Tibial nerve (tissue), 4 donors: ENCODE measurements around the gene ARL4D. TPM values are rescaled to one million over a fixed set of nuclear protein-coding genes. Genes with fewer than 3 reads are reported as not detected.

Source experiments
- DNase-seq, 2 donors: peaks; one replicate each; pipeline ENCODE4 v3.0.0-alpha.2; 2019; ENCODE audit warnings: low spot score in 2 of 2
- H3K27ac ChIP-seq, 4 donors: fragments of 200-600 bp; sonication (generic) in 3 of 4; one replicate each; pipeline ENCODE4 v1.5.1; 2017 to 2019; ENCODE audit warnings: mild to moderate bottlenecking in 1 of 4
- H3K27me3 ChIP-seq, 2 donors: fragments of 200-600 bp; sonication (generic) in 1 of 2; one replicate each; pipeline versions ENCODE4 v1.5.1 to v1.6.0; 2017 to 2019
- H3K36me3 ChIP-seq, 3 donors: fragments of 200-600 bp; sonication (generic); one replicate each; pipeline ENCODE4 v1.5.1; 2018 to 2019
- H3K4me1 ChIP-seq, 4 donors: fragments of 200-600 bp; sonication (generic) in 3 of 4; one replicate each; pipeline ENCODE4 v1.5.1; 2017 to 2019
- H3K4me3 ChIP-seq, 4 donors: fragments of 200-600 bp; sonication (generic) in 3 of 4; one replicate each; pipeline ENCODE4 v1.5.1; 2017 to 2019; ENCODE audit warnings: mild to moderate bottlenecking in 1 of 4, moderate library complexity in 1 of 4
- H3K9me3 ChIP-seq, 4 donors: fragments of 200-600 bp; sonication (generic) in 3 of 4; one replicate each; pipeline ENCODE4 v1.5.1; 2017 to 2019
- EP300 ChIP-seq, 2 donors: sonication (generic); formaldehyde crosslinking; IDR thresholded peaks; one replicate each; pipeline ENCODE4 v1.6.1; 2017; ENCODE audit warnings: antibody characterized with exemption in 2 of 2, mild to moderate bottlenecking in 1 of 2
- POLR2A ChIP-seq, 2 donors: fragments of 450-650 bp; IDR thresholded peaks; one replicate each; pipeline ENCODE4 v1.6.1; 2017; ENCODE audit warnings: antibody characterized with exemption in 2 of 2, mild to moderate bottlenecking in 2 of 2, moderate library complexity in 2 of 2
- WGBS, 2 donors: methylation state at CpG; one replicate each; pipeline ENCODE4 v1.1.5; 2018; 5-methylcytosine and 5-hydroxymethylcytosine counted together
- total RNA-seq, 4 donors: library from RNA; depleted of rRNA; stranded (reverse); fragments of >200 nt; gene quantifications; one replicate each; pipeline ENCODE4 v1.1.0, GENCODE V29; 2016
- TF ChIP-seq, protein P1 (sequence below), 5 experiments: fragments of 200-600 bp in 3 of 5; fragments of 450-650 bp in 2 of 5; sonication (generic) in 3 of 5; IDR thresholded peaks; one replicate each; pipeline ENCODE4 v1.5.1; 2016 to 2019; ENCODE audit warnings: antibody characterized with exemption in 5 of 5, mild to moderate bottlenecking in 3 of 5, moderate library complexity in 2 of 5

ARL4D gene
- total RNA-seq, 4 donors from 2014 or later: 27.9 to 65.8 (median 53.0) TPM

DNA sequence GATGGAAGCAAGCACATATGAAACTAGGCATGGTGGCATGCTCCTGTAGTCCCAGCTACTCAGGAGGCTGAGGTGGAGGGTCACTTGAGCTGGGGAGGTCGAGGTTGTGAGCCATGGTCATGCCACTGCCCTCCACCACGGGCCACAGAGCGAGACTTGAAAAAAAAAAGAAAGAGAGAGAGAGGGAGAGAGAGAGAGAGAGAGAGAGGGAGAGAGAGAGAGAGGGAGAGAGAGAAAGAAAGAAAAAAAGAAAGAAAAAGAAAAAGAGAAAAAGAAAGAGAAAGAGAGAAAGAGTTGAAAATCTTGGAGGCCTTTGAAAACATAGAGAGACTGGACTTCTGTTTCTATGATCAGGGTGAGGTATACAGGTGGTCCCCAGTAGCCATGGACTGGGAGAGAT, 15.4 kb upstream of the ARL4D start:
- 87 to 88% methylated on average over 3 of the region's 3 CpGs for WGBS, 2 donors

DNA sequence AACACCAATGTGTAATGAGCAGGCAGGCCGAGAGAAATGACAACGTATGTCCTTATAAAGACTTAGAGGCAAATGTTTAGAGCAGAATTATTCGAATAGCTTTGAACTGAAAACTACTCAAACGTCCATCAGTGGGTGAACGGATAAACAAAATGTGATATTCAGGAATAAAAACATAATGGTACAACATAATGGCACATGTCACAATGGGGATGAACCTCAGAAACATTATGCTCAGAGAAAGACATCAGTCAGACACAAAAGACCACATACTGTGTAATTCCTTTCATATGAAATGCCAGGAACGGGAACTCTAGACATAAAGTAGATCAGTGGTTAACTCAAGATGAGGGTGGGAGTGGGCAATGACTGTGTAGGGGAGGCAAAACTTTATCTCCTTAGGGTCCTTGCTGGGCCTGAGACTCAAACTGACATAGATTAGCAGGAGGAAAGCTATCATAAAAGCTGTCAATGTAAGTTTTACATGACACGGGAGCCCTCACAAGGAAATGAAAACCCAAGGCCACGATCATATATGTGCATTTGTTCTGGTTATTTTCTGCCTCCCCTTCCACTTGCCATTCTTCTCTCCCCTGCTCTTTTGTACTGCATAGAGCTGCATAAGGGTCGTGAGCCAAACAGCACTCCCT, 14.8 kb upstream of the ARL4D start:
- Histone ChIP-seq H3K27ac (no peak overlapping the region), H3K4me3 (no peak overlapping the region), H3K27me3 (no peaks in the 10 kb centered on the region), H3K9me3 (peaks cover 0 to 11% (median 0%) of the 10 kb centered on the region in 4 donors), H3K4me1 (peaks cover 0 to 19% (median 3%) of the 10 kb centered on the region in 4 donors), H3K36me3 (no peaks in the 10 kb centered on the region)
- WGBS, 2 donors: 55 to 56% methylated on average over 9 of the region's 9 CpGs
- TF ChIP-seq POLR2A (IDR thresholded peaks at IDR 0.05) (no peak), EP300 (IDR thresholded peaks at IDR 0.05) (no peak)
- TF ChIP-seq, protein P1, sequence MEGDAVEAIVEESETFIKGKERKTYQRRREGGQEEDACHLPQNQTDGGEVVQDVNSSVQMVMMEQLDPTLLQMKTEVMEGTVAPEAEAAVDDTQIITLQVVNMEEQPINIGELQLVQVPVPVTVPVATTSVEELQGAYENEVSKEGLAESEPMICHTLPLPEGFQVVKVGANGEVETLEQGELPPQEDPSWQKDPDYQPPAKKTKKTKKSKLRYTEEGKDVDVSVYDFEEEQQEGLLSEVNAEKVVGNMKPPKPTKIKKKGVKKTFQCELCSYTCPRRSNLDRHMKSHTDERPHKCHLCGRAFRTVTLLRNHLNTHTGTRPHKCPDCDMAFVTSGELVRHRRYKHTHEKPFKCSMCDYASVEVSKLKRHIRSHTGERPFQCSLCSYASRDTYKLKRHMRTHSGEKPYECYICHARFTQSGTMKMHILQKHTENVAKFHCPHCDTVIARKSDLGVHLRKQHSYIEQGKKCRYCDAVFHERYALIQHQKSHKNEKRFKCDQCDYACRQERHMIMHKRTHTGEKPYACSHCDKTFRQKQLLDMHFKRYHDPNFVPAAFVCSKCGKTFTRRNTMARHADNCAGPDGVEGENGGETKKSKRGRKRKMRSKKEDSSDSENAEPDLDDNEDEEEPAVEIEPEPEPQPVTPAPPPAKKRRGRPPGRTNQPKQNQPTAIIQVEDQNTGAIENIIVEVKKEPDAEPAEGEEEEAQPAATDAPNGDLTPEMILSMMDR (IDR thresholded peaks at IDR 0.05): no peak
- DNase-seq: no peak

More for the DNA sequence above, 15.4 kb upstream of the ARL4D start:
- H3K9me3 ChIP-seq: peaks cover 0 to 11% (median 0%) of the 10 kb centered on the region in 4 donors
- DNase-seq: no peak
- H3K27me3 ChIP-seq: no peaks in the 10 kb centered on the region
- H3K4me3 ChIP-seq: no peak overlapping the region
- TF ChIP-seq, protein P1 (IDR thresholded peaks at IDR 0.05): no peak
- TF ChIP-seq POLR2A (IDR thresholded peaks at IDR 0.05): no peak
- no peak for TF ChIP-seq EP300 (IDR thresholded peaks at IDR 0.05)
- H3K36me3 ChIP-seq: no peaks in the 10 kb centered on the region
- H3K27ac ChIP-seq: no peak overlapping the region
- peaks cover 0 to 19% (median 3%) of the 10 kb centered on the region in 4 donors for H3K4me1 ChIP-seq

DNA sequence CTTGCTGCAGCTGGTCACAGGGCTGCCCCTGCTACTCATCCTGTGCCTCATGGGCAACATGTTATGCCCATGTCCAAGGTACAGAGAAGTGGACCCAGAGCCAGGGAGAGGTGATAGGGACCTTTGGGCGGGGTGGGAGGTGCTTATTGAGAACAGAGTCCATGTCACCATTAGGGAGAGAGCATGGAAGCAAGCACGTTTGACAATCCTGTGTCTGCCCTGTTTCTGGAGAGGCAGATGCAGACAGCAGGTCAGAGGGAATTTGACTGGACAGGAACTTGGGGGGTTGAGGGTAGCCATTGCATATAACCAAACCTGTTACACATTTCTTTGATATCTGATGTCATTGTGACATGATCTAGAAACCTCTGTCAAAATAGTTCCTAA, 14.3 kb upstream of the ARL4D start:
- Histone ChIP-seq H3K4me3 (no peak overlapping the region), H3K27me3 (no peaks in the 10 kb centered on the region), H3K4me1 (peaks cover 0 to 20% (median 4%) of the 10 kb centered on the region in 4 donors), H3K9me3 (peaks cover 0 to 11% (median 0%) of the 10 kb centered on the region in 4 donors), H3K36me3 (no peaks in the 10 kb centered on the region), H3K27ac (no peak overlapping the region)
- WGBS, 2 donors: 38 to 43% methylated on average over 2 of the region's 2 CpGs
- no peak for DNase-seq
- TF ChIP-seq, protein P1 (IDR thresholded peaks at IDR 0.05): no peak
- no peak for TF ChIP-seq POLR2A (IDR thresholded peaks at IDR 0.05)
- no peak for TF ChIP-seq EP300 (IDR thresholded peaks at IDR 0.05)

DNA sequence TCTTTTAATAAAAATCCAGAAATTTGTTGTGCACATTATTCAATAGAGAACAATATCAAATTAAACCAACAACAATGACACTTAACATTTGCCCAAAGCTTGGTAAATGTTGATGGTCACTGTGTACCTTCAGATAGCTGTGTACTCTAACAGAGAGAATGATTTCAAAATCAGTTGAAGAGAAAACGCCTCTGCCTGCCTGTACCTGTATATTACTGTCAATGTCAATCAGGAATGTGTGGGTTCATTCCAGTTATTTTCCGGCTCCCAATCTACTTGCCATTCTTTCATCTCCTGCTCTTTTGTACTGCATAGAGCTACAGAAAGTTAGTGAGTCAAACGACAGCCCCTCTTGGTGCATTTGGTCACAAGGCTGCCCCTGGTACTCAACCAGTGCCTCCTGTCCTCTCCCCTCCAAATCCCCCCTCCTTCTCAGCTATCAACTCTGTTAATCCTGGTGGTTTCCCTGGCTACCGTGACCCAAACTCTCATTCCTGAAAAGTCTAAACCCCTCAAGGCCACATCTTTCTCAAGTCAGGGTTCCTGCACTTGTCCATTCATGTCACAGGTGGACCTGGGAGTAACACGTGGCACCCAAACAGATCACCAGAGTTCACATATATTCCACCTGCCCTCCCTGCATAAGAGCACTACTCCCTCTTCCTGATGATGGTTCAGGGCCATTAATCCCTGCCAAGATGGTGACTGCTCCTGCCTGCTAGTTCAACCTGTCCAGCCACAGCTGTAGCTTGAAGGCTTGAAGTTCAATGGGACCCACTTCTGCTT, 13.6 kb upstream of the ARL4D start:
- Histone ChIP-seq H3K27ac (no peak overlapping the region), H3K4me1 (peaks cover 0 to 27% (median 6%) of the 10 kb centered on the region in 4 donors), H3K36me3 (no peaks in the 10 kb centered on the region), H3K9me3 (peaks cover 0 to 5% (median 0%) of the 10 kb centered on the region in 4 donors), H3K27me3 (no peaks in the 10 kb centered on the region), H3K4me3 (no peak overlapping the region)
- no peak for DNase-seq
- 45 to 54% methylated on average over 5 of the region's 5 CpGs for WGBS, 2 donors
- no peak for TF ChIP-seq POLR2A (IDR thresholded peaks at IDR 0.05)
- TF ChIP-seq EP300 (IDR thresholded peaks at IDR 0.05): no peak
- TF ChIP-seq, protein P1 (IDR thresholded peaks at IDR 0.05): no peak
